Thyroid gland (tissue), 4 donors: ENCODE measurements around the gene PITPNC1.

Experiments
- POLR2A ChIP-seq, 2 donors: fragments of 450-650 bp; IDR thresholded peaks; one replicate each; pipeline ENCODE4 v1.6.1; 2017; ENCODE audit warnings: antibody characterized with exemption in 2 of 2, mild to moderate bottlenecking in 2 of 2, moderate library complexity in 1 of 2
- TF ChIP-seq, protein P1 (sequence below), 6 experiments: fragments of 200-600 bp in 3 of 6; fragments of 450-650 bp in 3 of 6; sonication (generic) in 3 of 6; IDR thresholded peaks; one replicate each; pipeline ENCODE4 v1.5.1; 2016 to 2019; ENCODE audit warnings: antibody characterized with exemption in 6 of 6, mild to moderate bottlenecking in 2 of 6, inconsistent platforms in 1 of 6, moderate library complexity in 1 of 6

DNA sequence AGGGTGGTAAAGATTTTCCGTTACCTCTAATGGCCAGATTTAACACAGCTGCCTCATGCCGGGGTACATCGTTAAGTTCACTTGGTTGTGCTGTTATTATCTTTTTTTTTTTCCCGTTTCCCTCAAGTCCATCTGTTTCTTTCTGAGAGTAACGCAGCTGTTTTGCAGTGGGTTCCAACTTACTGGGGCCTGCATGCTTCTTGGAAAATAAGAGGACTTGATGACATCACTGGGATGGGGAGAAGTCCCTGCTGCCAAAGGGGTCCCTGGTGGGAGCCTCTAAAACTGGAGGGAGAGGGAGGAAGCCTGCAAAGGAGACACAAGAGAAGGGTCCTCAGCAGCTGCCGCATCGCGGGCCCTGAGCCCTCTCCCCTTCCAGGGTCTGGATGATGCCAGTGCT is 262.9 kb downstream of the PITPNC1 start:
- TF ChIP-seq, protein P1, sequence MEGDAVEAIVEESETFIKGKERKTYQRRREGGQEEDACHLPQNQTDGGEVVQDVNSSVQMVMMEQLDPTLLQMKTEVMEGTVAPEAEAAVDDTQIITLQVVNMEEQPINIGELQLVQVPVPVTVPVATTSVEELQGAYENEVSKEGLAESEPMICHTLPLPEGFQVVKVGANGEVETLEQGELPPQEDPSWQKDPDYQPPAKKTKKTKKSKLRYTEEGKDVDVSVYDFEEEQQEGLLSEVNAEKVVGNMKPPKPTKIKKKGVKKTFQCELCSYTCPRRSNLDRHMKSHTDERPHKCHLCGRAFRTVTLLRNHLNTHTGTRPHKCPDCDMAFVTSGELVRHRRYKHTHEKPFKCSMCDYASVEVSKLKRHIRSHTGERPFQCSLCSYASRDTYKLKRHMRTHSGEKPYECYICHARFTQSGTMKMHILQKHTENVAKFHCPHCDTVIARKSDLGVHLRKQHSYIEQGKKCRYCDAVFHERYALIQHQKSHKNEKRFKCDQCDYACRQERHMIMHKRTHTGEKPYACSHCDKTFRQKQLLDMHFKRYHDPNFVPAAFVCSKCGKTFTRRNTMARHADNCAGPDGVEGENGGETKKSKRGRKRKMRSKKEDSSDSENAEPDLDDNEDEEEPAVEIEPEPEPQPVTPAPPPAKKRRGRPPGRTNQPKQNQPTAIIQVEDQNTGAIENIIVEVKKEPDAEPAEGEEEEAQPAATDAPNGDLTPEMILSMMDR (IDR thresholded peaks at IDR 0.05): no peak
- TF ChIP-seq POLR2A (IDR thresholded peaks at IDR 0.05): no peak
